ENCODE data around the gene PARN. TPM values are rescaled to one million over a fixed set of nuclear protein-coding genes. Genes with fewer than 3 reads are reported as not detected.
A peak's percentile ranks its signal among the peaks of the same experiment; 100 is the strongest.

PARN gene
- total RNA-seq, 1 experiment from 2014 or later, result 37.7 TPM

GRCh38 chr16:14520753-14521152 lies 109.3 kb downstream of the PARN start:
- DNase-seq (ENCODE audit: low spot score), result no peak
- ATAC-seq, result no peak
- ChIA-PET CTCF (no interaction called here), POLR2A (no interaction called here)
- H3K27ac Mint-ChIP-seq, result no peak overlapping the region
- no peaks in the 10 kb centered on the region for H3K36me3 Mint-ChIP-seq
- TF ChIP-seq MLX (CRISPR knock-in tag; IDR thresholded peaks at IDR 0.05) (no peak), NR2C2 (CRISPR knock-in tag; IDR thresholded peaks at IDR 0.05) (no peak), ZNF396 (CRISPR knock-in tag; IDR thresholded peaks at IDR 0.05; ENCODE audit: borderline replicate concordance) (no peak), ZNF281 (CRISPR knock-in tag; IDR thresholded peaks at IDR 0.05) (no peak), EMX1 (CRISPR knock-in tag; IDR thresholded peaks at IDR 0.05) (no peak), NFE2L1 (CRISPR knock-in tag; IDR thresholded peaks at IDR 0.05) (no peak)
- no peaks in the 10 kb centered on the region for H3K9me3 Mint-ChIP-seq
- no peaks in the 10 kb centered on the region; the same call in 1 of the 2 replicates for H3K27me3 Mint-ChIP-seq (ENCODE audit: low read depth)
- H3K4me3 Mint-ChIP-seq, result no peak overlapping the region
- peaks cover 61% of the 10 kb centered on the region for H3K4me1 Mint-ChIP-seq

- ChIA-PET CTCF (no interaction called here), POLR2A (interaction anchor here (0.6 kb wide), 1 partner anchor 164 kb away, joined by 3 read pairs; no protein-coding TSS in a partner anchor)
- no peak for ATAC-seq
- no peak overlapping the region for H3K27ac Mint-ChIP-seq
- no peaks in the 10 kb centered on the region for H3K36me3 Mint-ChIP-seq
- H3K9me3 Mint-ChIP-seq, result no peaks in the 10 kb centered on the region
- H3K27me3 Mint-ChIP-seq (ENCODE audit: low read depth), result no peaks in the 10 kb centered on the region
- TF ChIP-seq ZNF121 (CRISPR knock-in tag; IDR thresholded peaks at IDR 0.05) (peak; percentile 73; the same call in 1 of the 2 replicates), ZBTB21 (CRISPR knock-in tag; IDR thresholded peaks at IDR 0.05; ENCODE audit: borderline replicate concordance) (no peak)
- no peak for DNase-seq (ENCODE audit: low spot score)
- H3K4me1 Mint-ChIP-seq, result peaks cover 24% of the 10 kb centered on the region
- no peak overlapping the region for H3K4me3 Mint-ChIP-seq
These were observed 115.1 kb downstream of the PARN start for GRCh38 chr16:14514967-14515366.

- Mint-ChIP-seq H3K27me3 (ENCODE audit: low read depth) (no peaks in the 10 kb centered on the region), H3K36me3 (no peaks in the 10 kb centered on the region), H3K27ac (peak overlapping the region; percentile 5; the same call in 1 of the 2 replicates), H3K4me1 (peaks cover 24% of the 10 kb centered on the region), H3K9me3 (no peaks in the 10 kb centered on the region), H3K4me3 (no peak overlapping the region)
- no peak for ATAC-seq
- ChIA-PET POLR2A (no interaction called here), CTCF (no interaction called here)
- no peak for DNase-seq (ENCODE audit: low spot score)
- TF ChIP-seq NFE2L1 (CRISPR knock-in tag; IDR thresholded peaks at IDR 0.05), result no peak
- no peak for TF ChIP-seq E2F4 (CRISPR knock-in tag; IDR thresholded peaks at IDR 0.05; ENCODE audit: borderline replicate concordance, low read depth)
- no peak for TF ChIP-seq MLX (CRISPR knock-in tag; IDR thresholded peaks at IDR 0.05)
- no peak for TF ChIP-seq ATF6 (CRISPR knock-in tag; IDR thresholded peaks at IDR 0.05)
- no peak for TF ChIP-seq E2F1 (CRISPR knock-in tag; IDR thresholded peaks at IDR 0.05)
- TF ChIP-seq ZNF416 (CRISPR knock-in tag; IDR thresholded peaks at IDR 0.05), result no peak
- no peak for TF ChIP-seq GABPB1 (CRISPR knock-in tag; IDR thresholded peaks at IDR 0.05)
- no peak for TF ChIP-seq SMAD3 (CRISPR knock-in tag; IDR thresholded peaks at IDR 0.05; ENCODE audit: borderline replicate concordance)
- no peak for TF ChIP-seq ZNF512 (CRISPR knock-in tag; IDR thresholded peaks at IDR 0.05; ENCODE audit: borderline replicate concordance)
- no peak for TF ChIP-seq HMGXB4 (CRISPR knock-in tag; IDR thresholded peaks at IDR 0.05)
- no peak for TF ChIP-seq PREB (CRISPR knock-in tag; IDR thresholded peaks at IDR 0.05; ENCODE audit: borderline replicate concordance)
These were observed 116.5 kb downstream of the PARN start for GRCh38 chr16:14513389-14514107.

Measured in WTC11 (cell line).